WERI-Rb-1 (cell line): ENCODE results near the gene KCNMA1.

Experiments used
- DNase-seq: peaks from one replicate; pipeline ENCODE4 v3.0.0-alpha.2; 2020
- H3K27ac ChIP-seq: fragments of 250-450 bp; sonication (Bioruptor Pico); 2 replicates; pipeline ENCODE4 v1.5.1; 2020; ENCODE audit warnings: mild to moderate bottlenecking, moderate library complexity
- H3K27me3 ChIP-seq: fragments of 250-450 bp; sonication (Bioruptor Pico); 2 replicates; pipeline ENCODE4 v1.5.1; 2021; ENCODE audit warnings: mild to moderate bottlenecking, low read depth, moderate library complexity; ENCODE audit not compliant: insufficient read depth, severe bottlenecking
- H3K36me3 ChIP-seq: fragments of 250-450 bp; sonication (Bioruptor Pico); 2 replicates; pipeline ENCODE4 v1.5.1; 2020; ENCODE audit warnings: mild to moderate bottlenecking, moderate library complexity
- H3K4me3 ChIP-seq: 2 replicates; pipeline ENCODE4 v1.5.1; 2011; ENCODE audit warnings: low read depth, mild to moderate bottlenecking, control low read depth, low read length
- H3K9me3 ChIP-seq: fragments of 250-450 bp; sonication (Bioruptor Pico); 2 replicates; pipeline ENCODE4 v1.5.1; 2021; ENCODE audit warnings: mild to moderate bottlenecking, moderate library complexity; ENCODE audit not compliant: severe bottlenecking
- CTCF ChIP-seq: IDR thresholded peaks from 2 replicates; pipeline ENCODE4 v1.5.1; 2011; ENCODE audit warnings: low read depth, mild to moderate bottlenecking, control low read depth, inconsistent platforms, low read length

KCNMA1 gene

GRCh38 chr10:77359950-77360520 is 277.6 kb downstream of the KCNMA1 start:
- TF ChIP-seq CTCF = no peak
- no peaks in the 10 kb centered on the region for H3K9me3 ChIP-seq
- no peaks in the 10 kb centered on the region for H3K27me3 ChIP-seq
- DNase-seq = no peak
- H3K27ac ChIP-seq = no peak overlapping the region
- H3K4me3 ChIP-seq = no peak overlapping the region
- no peaks in the 10 kb centered on the region for H3K36me3 ChIP-seq

GRCh38 chr10:77359287-77359691 is 278.3 kb downstream of the KCNMA1 start:
- Histone ChIP-seq H3K9me3 (no peaks in the 10 kb centered on the region), H3K27me3 (no peaks in the 10 kb centered on the region), H3K4me3 (no peak overlapping the region), H3K27ac (no peak overlapping the region), H3K36me3 (no peaks in the 10 kb centered on the region)
- DNase-seq = no peak
- TF ChIP-seq CTCF = no peak

- no peaks in the 10 kb centered on the region for H3K27me3 ChIP-seq
These were observed 279.0 kb downstream of the KCNMA1 start for GRCh38 chr10:77358656-77359055.

GRCh38 chr10:77357611-77358310 is 279.8 kb downstream of the KCNMA1 start:
- Histone ChIP-seq H3K9me3 (no peaks in the 10 kb centered on the region), H3K27ac (no peak overlapping the region)

More at GRCh38 chr10:77358656-77359055, 279.0 kb downstream of the KCNMA1 start:
- H3K36me3 ChIP-seq = no peaks in the 10 kb centered on the region
- no peak overlapping the region for H3K27ac ChIP-seq
- DNase-seq = no peak
- no peaks in the 10 kb centered on the region for H3K9me3 ChIP-seq
- no peak for TF ChIP-seq CTCF
- H3K4me3 ChIP-seq = no peak overlapping the region

GRCh38 chr10:77357185-77357584 is 280.4 kb downstream of the KCNMA1 start:
- no peak overlapping the region for H3K4me3 ChIP-seq
- TF ChIP-seq CTCF = no peak

More at GRCh38 chr10:77357611-77358310, 279.8 kb downstream of the KCNMA1 start:
- TF ChIP-seq CTCF = no peak
- no peak for DNase-seq
- H3K4me3 ChIP-seq = no peak overlapping the region
- no peaks in the 10 kb centered on the region for H3K36me3 ChIP-seq
- H3K27me3 ChIP-seq = no peaks in the 10 kb centered on the region

More at GRCh38 chr10:77357185-77357584, 280.4 kb downstream of the KCNMA1 start:
- H3K36me3 ChIP-seq = no peaks in the 10 kb centered on the region
- H3K27me3 ChIP-seq = no peaks in the 10 kb centered on the region
- no peak for DNase-seq
- H3K27ac ChIP-seq = no peak overlapping the region
- no peaks in the 10 kb centered on the region for H3K9me3 ChIP-seq
